Measurements from ENCODE around the gene DGKG.

The DGKG gene

DNA sequence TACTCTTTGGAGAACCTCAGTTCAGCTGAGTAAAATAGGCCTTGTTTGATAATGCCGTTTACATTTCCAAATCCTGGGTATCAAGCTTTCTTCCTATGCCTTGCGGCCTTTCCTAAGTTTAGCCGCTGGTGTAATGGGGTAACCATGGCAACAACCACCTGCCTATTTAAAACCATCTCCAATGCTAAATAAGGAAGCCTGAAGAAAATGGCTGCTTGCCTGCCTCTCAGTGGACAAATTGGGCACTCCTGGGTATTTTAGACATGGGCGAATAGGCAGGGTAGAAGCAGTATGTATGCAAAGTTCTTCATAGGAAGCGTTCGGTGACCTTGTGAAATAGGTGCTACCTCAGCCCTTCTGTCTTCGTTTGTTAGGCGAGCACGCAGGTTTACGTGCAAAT lies 122.7 kb downstream of the DGKG start:
- DNase-seq (ENCODE audit: low read depth) = no peak

DNA sequence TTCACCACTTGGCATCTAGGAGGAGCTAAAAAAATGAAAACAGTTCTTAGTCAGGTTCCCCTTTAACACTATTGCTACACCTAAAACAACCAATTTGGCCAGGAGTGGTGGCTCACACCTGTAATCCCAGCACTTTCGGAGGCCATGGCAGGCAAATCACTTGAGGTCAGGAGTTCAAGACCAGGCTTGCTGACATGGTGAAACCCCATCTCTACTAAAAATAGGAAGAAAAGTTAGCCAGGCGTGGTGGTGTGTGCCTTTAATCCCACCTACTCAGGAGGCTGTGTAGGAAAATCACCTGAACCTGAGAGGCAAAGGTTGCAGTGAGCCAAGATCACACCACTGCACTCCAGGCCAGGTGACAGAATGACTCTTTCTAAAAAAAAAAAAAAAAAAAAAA lies 124.1 kb downstream of the DGKG start:
- no peak for DNase-seq (ENCODE audit: low read depth)

DNA sequence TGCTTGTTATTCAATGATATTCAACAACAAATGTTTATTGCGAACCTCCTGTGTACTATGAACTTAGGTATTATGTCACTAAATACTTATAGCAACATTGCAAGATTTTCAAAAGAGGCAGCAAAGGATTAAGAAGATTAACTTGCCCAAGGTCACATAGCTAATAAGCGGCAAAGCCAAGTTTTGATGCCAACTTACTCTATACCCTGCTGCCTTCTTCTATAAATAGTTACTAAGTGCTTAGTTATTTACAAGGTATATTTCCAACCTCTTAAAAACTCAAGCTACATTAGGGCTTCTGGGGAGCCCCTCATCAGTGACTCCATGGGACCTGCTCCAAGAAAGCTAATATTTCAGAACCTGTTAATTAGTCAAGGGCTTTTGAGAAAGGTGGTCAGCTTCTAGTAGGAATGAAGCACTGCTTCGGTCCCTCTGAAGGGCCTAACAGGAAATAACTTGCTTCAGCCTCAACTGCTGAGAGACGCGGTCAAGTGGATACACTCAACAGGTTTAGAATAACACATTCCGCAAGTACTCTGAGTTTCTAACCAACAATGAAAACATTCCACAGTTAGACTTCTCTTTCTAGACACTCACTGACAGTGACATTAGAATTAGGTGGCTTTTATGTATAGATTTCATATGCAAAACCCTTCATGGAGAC lies 125.5 kb downstream of the DGKG start:
- DNase-seq (ENCODE audit: low read depth) = no peak

DNA sequence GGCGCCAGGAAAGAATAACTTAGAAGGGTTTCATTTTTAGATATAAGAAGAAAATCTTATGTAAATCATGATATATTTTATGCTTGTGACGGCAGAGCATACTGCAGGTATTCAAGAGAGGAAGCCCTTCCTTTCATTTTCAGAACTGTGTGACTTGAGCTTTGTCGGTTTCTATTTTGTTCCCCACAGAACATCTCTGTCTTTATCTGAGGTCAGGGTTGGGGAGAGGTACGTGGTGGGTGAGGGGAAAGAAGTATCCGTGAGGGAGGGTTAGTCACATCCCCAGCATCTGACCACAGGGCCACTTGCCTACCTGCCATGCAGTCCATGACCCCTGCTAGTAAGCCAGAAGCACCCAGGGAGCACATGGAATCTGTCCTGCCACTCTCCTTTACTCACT lies 126.5 kb downstream of the DGKG start:
- DNase-seq (ENCODE audit: low read depth) = no peak

DNA sequence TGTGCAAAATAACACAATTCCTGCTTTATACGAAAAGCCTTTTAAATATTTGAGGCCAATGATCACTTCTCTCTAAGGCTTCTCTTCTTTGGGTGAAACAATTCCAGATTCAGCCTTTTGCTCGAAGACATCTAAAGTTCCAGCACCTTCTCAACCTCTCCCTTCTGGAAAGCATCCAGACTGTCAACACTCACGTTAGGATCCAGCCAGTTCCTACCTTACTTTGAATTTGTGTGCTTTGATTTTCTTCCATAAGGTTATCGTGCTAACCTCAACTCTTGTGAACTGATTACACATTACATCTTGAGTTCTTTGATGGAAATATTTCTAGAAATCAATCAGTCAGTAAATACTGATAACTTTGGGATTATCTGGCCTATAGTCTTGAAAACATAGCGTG lies 127.9 kb downstream of the DGKG start:
- DNase-seq (ENCODE audit: low read depth) = no peak

DNA sequence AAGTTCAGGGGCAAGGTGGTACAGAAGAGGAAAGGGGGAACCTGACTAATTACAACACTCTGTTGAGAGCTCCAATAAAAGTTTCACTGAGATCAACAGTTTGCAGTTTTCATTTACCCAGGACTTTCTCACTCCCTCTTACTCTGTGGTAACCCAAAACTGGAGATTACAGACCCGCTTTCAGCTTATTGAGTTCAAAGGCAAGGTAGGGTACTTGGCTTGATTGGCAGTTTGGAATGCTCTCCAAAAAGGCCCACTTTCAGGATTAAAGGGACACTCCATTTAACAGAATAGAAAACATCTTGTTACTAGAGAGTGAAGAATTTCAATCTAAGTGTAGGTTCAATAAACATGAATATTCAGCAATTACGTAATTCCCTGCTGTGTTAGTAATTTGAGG lies 135.6 kb downstream of the DGKG start:
- no peak for DNase-seq (ENCODE audit: low read depth)

DNA sequence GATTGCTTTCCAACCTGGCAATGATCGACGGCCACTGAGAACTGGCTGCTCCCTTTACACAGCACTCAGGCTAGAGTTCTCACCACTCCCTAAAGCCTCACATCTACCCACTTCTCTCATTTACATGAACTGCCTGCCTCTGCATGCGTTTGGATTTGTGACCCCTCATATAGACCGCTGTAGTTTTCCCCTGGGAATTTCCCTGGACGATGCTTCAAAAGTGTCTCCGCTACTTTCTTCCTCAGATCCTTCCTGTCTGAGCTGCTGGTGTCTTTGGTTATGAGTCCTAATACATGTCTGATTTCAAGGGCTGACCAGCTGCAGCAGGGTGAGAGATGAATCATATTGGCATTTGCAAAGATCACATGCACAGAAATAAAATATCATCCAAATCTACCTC lies 136.4 kb downstream of the DGKG start:
- DNase-seq (ENCODE audit: low read depth) = no peak

DNA sequence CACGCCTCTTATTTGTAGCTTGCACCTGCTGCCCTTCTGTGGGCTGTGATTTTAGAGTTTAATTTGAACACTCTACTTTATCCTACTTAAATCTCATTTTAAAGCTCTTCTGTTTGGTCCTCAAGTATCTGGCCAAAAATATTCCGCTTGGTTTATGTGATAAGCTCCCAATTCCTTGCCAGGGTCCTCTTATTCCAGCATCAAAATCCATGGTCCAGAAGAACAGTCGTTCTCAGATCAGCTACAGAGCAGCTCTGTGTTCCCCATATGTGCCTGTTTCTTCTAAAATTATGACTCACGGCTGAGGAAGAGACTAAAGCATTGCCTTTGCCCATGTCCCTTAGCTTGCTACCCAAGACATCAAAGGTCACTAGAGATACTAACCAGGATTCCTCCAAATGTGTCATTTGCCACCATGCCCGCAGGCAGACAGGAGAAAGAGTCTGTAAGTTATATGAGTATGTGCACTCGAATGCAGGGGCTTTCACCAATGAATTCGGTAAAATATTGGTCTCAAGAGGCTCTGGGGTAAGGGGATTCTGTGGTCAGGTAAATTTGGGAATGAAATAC lies 137.9 kb downstream of the DGKG start:
- DNase-seq (ENCODE audit: low read depth) = no peak

DNA sequence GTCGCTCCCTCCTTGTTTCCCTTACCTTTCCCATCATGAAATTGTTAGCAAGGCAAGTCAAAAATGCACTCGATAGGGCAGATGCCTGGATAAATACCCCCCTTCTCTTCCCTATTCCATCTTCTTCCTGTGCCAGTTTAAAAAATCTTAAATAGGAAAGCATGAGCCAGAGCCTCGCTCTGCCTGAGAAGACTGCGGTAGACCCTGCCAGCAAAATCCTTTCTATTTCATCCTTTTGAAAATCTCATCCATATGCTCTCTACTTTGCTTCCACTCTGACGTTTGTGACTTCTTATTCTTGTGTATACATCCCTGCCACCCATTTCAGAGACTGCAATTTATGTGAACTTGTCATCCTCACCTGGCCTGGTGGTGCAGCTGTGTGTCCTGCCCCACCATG lies 138.6 kb downstream of the DGKG start:
- DNase-seq (ENCODE audit: low read depth) = no peak

DNA sequence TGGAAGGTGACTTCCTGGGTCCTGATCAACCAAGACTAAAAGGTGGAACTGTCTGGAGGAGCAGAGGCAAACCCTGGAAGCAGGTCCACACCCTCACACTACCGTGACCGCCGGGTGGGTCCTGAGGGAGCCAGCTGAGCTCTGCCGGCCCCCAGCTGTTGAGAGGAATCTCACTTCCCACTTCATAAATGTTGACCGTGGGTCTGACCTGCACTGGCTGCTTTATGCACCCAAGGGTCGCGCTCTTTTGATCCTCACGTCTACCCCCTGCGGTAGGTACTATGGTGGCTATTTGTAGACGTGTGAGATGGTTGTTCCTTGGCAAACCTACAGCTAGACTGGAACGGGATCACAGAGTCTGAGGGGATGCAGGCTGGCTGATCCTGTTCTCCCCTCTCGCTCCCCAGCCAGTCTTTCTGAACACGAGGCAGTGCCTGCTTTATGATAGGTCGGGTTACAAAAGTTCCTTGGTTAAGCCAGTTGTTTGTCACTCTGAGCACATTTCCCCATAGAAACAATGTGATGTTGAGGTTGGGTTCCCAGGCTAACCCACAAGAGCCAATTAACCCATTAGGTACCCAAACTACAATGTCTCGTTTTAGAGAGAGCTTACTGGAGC lies 140.2 kb downstream of the DGKG start:
- no peak for DNase-seq (ENCODE audit: low read depth)

DNA sequence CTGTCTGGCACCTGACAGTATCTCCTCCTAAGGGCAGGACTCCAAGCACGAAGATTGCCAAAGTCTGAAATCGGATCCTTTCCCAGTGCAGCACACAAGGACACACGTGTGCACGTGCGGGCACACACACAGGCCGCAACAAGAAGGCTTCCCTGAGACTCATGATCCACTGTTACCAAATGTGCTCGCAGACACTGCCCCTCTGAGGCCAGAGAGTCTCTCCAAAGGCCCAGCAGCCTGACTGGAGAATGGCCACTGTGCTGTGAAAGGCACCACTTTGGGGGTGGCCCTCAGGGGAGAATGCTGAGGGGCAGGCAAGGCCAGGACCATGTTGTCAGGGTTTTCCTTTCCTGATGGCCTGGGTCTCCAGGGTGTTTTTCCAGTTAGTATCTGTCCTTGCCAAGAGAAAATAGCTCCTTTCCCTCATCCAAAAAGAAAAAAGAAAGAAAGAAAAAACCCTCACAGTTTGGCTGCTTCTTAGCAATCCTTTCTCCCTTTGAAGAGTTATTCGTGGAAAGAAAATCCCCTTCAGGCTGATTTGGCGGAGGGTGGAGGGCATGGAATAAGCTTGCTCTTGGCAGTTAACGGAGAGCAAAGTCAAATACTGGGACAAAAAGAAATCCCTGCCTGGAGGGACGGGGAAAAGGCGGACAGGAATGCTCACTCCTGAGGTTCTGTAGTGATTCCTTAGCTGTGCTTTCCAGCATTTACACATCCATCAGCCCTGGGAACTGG lies 141.0 kb downstream of the DGKG start:
- no peak for DNase-seq (ENCODE audit: low read depth)

DNA sequence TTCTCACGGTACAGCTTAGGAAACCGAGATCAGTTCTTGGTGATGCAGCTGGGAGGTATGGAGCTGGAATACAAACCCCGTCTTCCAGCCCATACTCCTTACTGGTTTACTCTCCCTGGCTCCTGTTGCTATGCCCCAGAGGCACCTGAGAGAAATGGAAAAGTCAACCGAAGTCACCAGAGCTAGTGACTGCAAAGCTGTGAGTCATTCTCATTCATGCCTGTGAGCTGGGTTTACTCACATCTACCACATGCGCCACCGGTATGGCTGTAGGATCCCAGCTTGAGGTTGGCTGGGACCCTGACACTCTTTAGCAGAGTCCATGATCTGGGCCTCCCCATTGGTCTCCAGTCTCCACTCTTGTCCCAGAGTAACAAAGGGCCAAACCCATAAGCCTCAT lies 141.7 kb downstream of the DGKG start:
- DNase-seq (ENCODE audit: low read depth) = no peak

DNA sequence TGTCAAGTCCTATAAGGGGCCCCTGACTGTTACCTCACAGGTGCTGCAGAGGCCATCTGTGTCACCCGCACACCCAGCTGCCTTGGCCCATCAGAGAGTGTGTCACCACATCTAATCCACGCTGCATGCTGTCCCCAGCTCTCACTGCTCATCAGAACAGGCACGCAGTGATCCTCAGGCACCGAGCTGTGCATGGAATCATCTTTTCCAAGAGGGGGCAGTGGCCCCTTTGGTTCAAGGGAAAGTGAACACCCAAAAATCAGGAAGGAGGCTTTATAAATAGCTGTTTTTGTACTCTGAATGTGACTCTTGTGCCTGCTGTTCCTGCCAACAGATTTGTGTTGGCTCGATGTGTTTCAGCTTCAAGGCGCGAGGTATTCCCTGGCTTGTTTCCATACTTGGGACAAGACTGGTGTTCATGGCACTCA lies 142.8 kb downstream of the DGKG start:
- no peak for DNase-seq (ENCODE audit: low read depth)

DNA sequence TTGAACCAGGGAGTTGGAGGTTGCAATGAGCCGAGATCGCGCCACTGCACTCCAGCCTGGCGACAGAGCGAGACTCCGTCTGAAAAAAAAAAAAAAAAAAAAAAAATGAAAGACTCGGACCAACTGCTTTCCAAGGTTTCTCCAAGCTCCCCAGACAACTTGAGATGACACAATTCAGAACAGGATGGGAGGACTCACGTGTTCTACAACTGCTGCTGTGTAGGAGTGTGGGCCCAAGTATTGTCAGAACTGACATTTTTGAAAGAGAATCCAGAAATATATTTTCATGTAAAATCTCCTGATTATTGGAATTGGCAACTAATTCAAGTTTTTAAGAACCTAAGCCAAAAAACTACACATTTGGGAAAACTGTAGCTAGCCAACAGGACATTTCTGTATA lies 143.6 kb downstream of the DGKG start:
- DNase-seq (ENCODE audit: low read depth) = no peak

DNA sequence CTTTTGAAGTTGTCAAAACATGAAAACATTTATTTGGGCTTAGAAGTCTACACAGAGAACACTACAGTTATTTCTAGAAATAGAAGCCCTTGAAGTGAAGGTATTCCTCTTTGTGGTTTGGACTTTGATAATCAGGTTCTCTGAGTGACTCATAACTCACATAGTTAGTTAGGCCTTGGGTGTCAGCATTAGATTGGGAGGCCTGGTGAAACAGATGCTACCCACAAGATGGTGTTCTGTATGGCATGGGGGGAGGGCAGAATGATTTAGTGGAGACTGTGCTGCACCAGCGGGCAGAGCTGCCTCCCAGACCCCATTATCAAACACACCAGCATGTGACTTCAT lies 144.2 kb downstream of the DGKG start:
- DNase-seq (ENCODE audit: low read depth) = no peak

DNA sequence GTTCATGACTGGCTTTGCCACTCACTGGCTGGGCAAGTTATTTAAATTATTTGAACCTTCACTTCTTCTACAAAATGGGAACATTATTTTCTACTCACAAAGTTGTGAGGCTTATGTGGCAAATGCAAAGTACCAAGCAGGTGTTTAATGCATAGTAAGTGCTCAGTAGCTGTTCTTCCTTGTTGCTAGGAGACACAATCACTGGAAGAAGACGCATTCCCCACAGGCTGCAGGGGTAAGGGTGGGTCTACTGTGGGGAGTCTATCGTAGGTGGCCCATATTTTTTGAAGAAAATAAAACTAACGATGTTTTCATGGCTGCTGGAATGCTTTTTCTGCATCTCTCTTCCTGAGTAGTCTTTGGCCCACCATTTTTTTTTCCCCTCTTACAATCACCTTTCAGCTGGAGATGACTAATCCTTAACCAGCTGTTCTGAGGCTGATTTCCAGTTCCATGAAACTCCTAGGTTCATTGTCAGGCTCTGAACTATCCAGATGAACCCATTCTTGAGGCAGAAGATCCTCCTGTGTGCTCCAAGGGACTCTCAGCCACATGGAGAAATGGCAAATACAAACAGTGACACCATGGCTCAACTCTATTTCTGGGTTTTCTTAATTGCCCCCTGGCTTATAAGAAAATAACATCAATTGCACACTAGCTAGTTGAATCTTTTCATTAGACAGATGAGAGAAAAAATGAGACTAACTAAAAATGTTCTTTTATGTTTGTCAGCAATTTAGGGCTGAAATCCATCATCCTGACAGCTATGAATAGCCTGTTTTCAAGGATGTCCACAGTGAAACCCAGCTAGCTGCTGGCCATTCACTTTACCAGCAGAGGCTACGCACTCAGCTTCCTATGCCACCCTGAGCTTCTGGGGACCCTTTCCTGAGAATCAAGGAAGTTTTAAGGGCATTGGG lies 144.9 kb downstream of the DGKG start:
- DNase-seq (ENCODE audit: low read depth) = no peak

DNA sequence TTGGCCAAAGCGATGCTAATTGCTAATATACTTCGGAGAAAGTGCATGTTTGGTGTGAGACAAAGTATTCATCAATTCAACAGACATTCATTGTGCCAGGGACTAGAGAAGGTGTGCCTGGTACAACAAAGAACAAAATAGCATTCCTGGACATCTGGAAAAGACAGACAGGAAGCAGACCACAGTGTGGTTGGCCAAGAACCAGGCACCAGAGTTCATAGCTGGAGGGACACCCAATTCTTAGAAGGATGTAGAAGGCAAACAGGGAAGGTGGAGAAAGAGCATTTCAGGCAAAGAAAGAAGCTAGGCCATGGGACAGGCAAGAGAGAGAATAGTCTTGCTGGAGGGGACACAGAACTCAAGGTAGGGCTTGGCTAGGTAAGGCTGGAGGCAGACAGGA lies 147.4 kb downstream of the DGKG start:
- no peak for DNase-seq (ENCODE audit: low read depth)

DNA sequence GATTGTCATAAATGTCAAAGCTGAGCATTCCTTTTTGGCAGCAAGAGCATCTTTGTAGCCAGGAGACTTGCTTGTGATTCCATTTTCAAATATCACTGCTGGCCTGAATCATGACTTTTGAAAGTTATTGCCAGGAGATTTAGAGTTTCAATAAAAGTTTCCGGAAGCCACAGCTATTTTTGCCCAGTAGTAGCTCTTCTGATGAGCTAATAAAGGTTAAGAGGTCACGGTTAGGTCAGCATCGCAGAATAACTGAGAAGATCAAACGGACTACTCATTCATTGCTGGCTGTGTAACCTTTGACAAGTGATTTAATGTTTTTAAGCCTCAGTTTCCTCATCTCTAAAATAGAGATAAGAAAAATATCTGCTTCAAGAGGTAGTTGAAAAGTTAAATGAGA lies 148.1 kb downstream of the DGKG start:
- no peak for DNase-seq (ENCODE audit: low read depth)

DNA sequence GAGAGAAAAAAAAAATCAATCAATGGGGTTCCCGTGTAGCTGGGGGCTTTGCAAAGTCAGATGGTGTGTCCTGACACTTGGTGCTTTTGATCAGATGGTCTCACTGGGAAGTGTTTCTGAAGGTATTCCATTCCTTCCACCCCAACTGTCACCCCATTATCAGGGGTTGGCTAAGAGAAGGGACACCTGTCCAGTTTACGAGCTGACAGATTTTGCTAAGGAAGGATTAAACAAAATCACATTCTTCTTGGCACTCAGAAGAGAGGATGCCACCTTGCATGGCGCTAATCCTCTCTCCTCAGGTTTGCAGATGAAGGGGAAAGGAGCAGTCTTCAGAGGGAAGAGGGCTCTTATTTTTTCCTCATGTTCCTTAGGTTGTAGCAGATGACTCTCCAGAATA lies 149.4 kb downstream of the DGKG start:
- DNase-seq (ENCODE audit: low read depth) = no peak

DNA sequence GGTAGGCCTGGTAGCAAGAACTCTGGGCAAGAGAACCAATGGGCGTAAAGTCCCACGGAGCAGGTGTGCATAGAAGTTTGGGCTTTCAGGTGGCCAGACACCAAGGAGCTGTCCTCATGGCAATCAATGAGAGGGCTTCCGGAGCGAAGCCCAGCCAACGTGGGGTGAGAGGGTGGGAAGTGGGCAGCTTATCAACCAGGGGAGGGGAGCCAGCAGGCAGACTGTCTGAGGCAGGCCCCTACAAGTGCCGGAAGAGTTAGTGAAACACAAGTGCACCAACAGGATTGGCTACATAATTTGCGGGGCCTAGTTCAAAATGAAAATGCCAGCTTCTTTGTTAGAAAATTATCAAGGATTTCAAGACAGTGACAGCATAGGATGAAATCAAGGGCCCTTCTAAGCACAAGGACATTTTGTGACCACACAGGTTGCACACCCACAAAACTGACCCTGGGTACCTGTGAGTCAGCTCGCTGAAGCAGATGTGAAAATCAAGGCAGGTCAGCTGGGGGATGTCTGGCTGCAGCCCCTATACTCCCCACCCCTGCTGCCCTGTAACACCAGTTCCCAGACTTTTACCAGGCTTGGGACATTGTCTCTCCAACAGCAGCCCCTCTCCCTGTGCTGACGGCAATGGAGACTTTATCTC lies 151.1 kb downstream of the DGKG start:
- DNase-seq (ENCODE audit: low read depth) = no peak

DNA sequence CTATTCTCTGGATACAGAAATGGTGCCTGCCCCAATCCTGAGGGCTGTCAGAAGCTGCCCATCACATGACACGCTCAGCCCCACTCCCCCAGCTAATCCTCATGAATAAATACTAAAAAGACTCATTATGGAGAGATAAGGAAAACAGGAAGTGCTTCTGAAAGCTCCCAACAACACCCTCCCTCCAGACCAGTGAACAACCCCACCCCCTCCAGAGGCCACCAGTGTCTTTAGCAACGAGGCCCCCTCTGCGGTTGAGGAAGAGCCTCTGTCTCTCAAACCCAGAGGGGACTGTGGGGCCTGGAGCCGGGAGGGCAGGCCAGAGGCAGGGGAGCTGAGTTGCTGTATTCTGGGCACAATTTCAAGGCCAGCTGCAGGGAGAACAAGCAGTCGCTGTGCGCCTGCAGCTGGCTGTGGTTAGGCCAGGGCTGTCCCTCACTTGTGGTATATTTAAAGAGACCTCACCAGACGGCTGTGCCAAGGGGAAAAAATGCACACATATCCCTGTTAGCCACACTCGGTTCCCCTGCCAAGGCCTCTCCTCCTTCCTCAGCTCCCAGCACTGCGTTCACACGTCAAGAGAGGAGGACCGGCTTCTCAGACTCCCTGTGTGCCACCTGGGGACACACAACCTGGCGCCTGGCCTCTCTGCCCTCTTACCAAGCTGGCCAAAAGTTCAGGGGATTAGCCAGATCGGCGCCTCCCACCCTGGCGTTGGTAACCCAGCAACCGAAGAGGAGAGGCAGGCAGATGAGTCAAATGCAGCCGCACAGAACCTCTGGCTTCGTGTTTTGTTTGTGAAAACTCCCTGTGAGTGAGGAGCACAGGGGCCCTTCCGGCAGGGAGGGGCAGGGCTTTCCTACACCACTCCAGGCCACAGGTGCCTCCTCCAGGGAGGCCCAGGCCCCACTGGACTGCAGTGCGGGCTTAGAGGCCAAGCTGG lies 152.0 kb downstream of the DGKG start:
- DNase-seq (ENCODE audit: low read depth) = peak; percentile 9

All from HS-27A (cell line).